H9 (cell line): ENCODE data around the gene BBIP1. TPM values are rescaled to one million over a fixed set of nuclear protein-coding genes. Genes with fewer than 3 reads are reported as not detected.

Experiments
- DNase-seq: peaks from one replicate; pipeline ENCODE4 v3.0.0-alpha.2; 2017
- H2AFZ ChIP-seq: one replicate; pipeline ENCODE4 v1.6.1; 2013; ENCODE audit warnings: mild to moderate bottlenecking, low read length, control low read depth, moderate library complexity
- H2AK5ac ChIP-seq: 2 replicates; pipeline ENCODE4 v1.6.1; 2013; ENCODE audit warnings: low read length, control low read depth, mixed read lengths; ENCODE audit not compliant: insufficient read length
- H2BK120ac ChIP-seq: one replicate; pipeline ENCODE4 v1.6.1; 2013; ENCODE audit warnings: low read depth, mild to moderate bottlenecking, low read length, control low read depth, inconsistent platforms; ENCODE audit not compliant: poor library complexity, severe bottlenecking
- H2BK12ac ChIP-seq: 2 replicates; pipeline ENCODE4 v1.6.1; 2013; ENCODE audit warnings: low read length, control low read depth, mixed read lengths, low read depth; ENCODE audit not compliant: insufficient read length
- H2BK15ac ChIP-seq: 2 replicates; pipeline ENCODE4 v1.6.1; 2013; ENCODE audit warnings: low read depth, low read length, control low read depth
- H2BK20ac ChIP-seq: one replicate; pipeline ENCODE4 v1.6.1; 2013; ENCODE audit warnings: low read depth, mild to moderate bottlenecking, low read length, control low read depth, inconsistent platforms; ENCODE audit not compliant: poor library complexity, severe bottlenecking
- H2BK5ac ChIP-seq: 2 replicates; pipeline ENCODE4 v1.6.1; 2013; ENCODE audit warnings: low read length, control low read depth, mixed read lengths; ENCODE audit not compliant: insufficient read length
- H3K14ac ChIP-seq: 2 replicates; pipeline ENCODE4 v1.6.1; 2013; ENCODE audit warnings: low read length, control low read depth; ENCODE audit not compliant: insufficient read depth
- H3K18ac ChIP-seq: 2 replicates; pipeline ENCODE4 v1.6.1; 2013; ENCODE audit warnings: low read depth, mild to moderate bottlenecking, mixed read lengths, low read length, control low read depth; ENCODE audit not compliant: insufficient read length
- H3K23ac ChIP-seq: 2 replicates; pipeline ENCODE4 v1.6.1; 2013; ENCODE audit warnings: low read length, control low read depth, mixed read lengths, low read depth; ENCODE audit not compliant: insufficient read length
- H3K23me2 ChIP-seq: 2 replicates; pipeline ENCODE4 v1.6.1; 2013; ENCODE audit warnings: low read depth, mild to moderate bottlenecking, mixed read lengths, low read length, control low read depth; ENCODE audit not compliant: insufficient read length, poor library complexity, severe bottlenecking
- H3K27ac ChIP-seq: 2 replicates; pipeline ENCODE4 v1.5.1; 2013; ENCODE audit warnings: low read length, control low read depth, mixed read lengths, low read depth; ENCODE audit not compliant: insufficient read length
- H3K27me3 ChIP-seq: 2 replicates; pipeline ENCODE4 v1.6.1; 2013; ENCODE audit warnings: low read length, control low read depth, inconsistent platforms; ENCODE audit not compliant: insufficient read depth
- H3K4ac ChIP-seq: 2 replicates; pipeline ENCODE4 v1.6.1; 2013; ENCODE audit warnings: low read depth, mild to moderate bottlenecking, control low read depth, inconsistent platforms, low read length, moderate library complexity
- H3K4me1 ChIP-seq: 2 replicates; pipeline ENCODE4 v1.6.1; 2013; ENCODE audit warnings: low read length, control low read depth, inconsistent platforms; ENCODE audit not compliant: insufficient read depth
- H3K4me2 ChIP-seq: 2 replicates; pipeline ENCODE4 v1.6.1; 2013; ENCODE audit warnings: low read length, control low read depth, mixed read lengths; ENCODE audit not compliant: insufficient read length, insufficient read depth
- H3K56ac ChIP-seq: 2 replicates; pipeline ENCODE4 v1.6.1; 2013; ENCODE audit warnings: low read depth, mild to moderate bottlenecking, mixed read lengths, low read length, control low read depth; ENCODE audit not compliant: insufficient read length
- H3K79me1 ChIP-seq: 2 replicates; pipeline ENCODE4 v1.6.1; 2013; ENCODE audit warnings: low read depth, mild to moderate bottlenecking, moderate library complexity, low read length, control low read depth, inconsistent platforms; ENCODE audit not compliant: insufficient read depth, poor library complexity, severe bottlenecking
- H3K79me2 ChIP-seq: 2 replicates; pipeline ENCODE4 v1.6.1; 2013; ENCODE audit warnings: low read length, control low read depth, inconsistent platforms; ENCODE audit not compliant: insufficient read depth
- H3K9ac ChIP-seq: 2 replicates; pipeline ENCODE4 v1.6.1; 2013; ENCODE audit warnings: low read length, control low read depth, mixed read lengths; ENCODE audit not compliant: insufficient read length; ENCODE audit errors: extremely low read depth
- H3K9me3 ChIP-seq: one replicate; pipeline ENCODE4 v1.6.1; 2013; ENCODE audit warnings: low read depth, low read length, inconsistent platforms; ENCODE audit not compliant: control insufficient read depth
- H3T11ph ChIP-seq: one replicate; pipeline ENCODE4 v1.6.1; 2013; ENCODE audit warnings: mild to moderate bottlenecking, low read length, control low read depth, inconsistent platforms
- H4K20me1 ChIP-seq: one replicate; pipeline ENCODE4 v1.6.1; 2013; ENCODE audit not compliant: control insufficient read depth, insufficient read length, insufficient read depth
- H4K5ac ChIP-seq: 2 replicates; pipeline ENCODE4 v1.6.1; 2013; ENCODE audit warnings: low read depth, mild to moderate bottlenecking, mixed read lengths, low read length, control low read depth; ENCODE audit not compliant: insufficient read length
- H4K8ac ChIP-seq: replicated peaks from 2 replicates; pipeline ENCODE4 v1.6.1; 2013; ENCODE audit warnings: low read length, control low read depth, mixed read lengths, low read depth; ENCODE audit not compliant: insufficient read length
- H4K91ac ChIP-seq: 2 replicates; pipeline ENCODE4 v1.6.1; 2013; ENCODE audit warnings: low read depth, mild to moderate bottlenecking, moderate library complexity, mixed read lengths, low read length, control low read depth; ENCODE audit not compliant: insufficient read length
- H3K27ac Mint-ChIP-seq, 3 experiments: 2 replicates in 2 of 3; 3 replicates in 1 of 3; pipeline ENCODE4 v1.8.0; 2020 to 2021; ENCODE audit warnings: mixed read lengths in 3 of 3, mild to moderate bottlenecking in 1 of 3, moderate library complexity in 1 of 3
- H3K27me3 Mint-ChIP-seq: 2 replicates; pipeline ENCODE4 v1.8.0; 2021; ENCODE audit warnings: low read depth, mild to moderate bottlenecking, moderate library complexity, mixed read lengths
- H3K36me3 Mint-ChIP-seq, 3 experiments: 2 replicates in 2 of 3; 3 replicates in 1 of 3; pipeline ENCODE4 v1.8.0; 2020 to 2021; ENCODE audit warnings: low read depth in 3 of 3, mixed read lengths in 3 of 3; ENCODE audit not compliant: insufficient read depth in 1 of 3
- H3K4me1 Mint-ChIP-seq, 2 experiments: 2 replicates each; pipeline ENCODE4 v1.8.0; 2020; ENCODE audit warnings: mixed read lengths in 2 of 2
- H3K4me3 Mint-ChIP-seq, 2 experiments: 2 replicates in 1 of 2; 3 replicates in 1 of 2; pipeline ENCODE4 v1.8.0; 2020 to 2021; ENCODE audit warnings: mild to moderate bottlenecking in 2 of 2, mixed read lengths in 2 of 2, moderate library complexity in 1 of 2
- H3K9me3 Mint-ChIP-seq, 2 experiments: 2 replicates in 1 of 2; 3 replicates in 1 of 2; pipeline ENCODE4 v1.8.0; 2020; ENCODE audit warnings: mild to moderate bottlenecking in 2 of 2, mixed read lengths in 2 of 2, moderate library complexity in 1 of 2
- CTCF ChIP-seq: fragments of 200-600 bp; sonication (generic); conservative IDR thresholded peaks from 3 replicates; pipeline ENCODE4 v1.8.0; 2021; ENCODE audit warnings: antibody characterized with exemption, mild to moderate bottlenecking
- WGBS: extraction: QIAGEN DNeasy Blood & Tissue Kit; methylation state at CpG from one replicate; pipeline ENCODE4 v1.1.7; 2013; ENCODE audit warnings: missing lambda C conversion rate, low lambda C conversion rate, mixed read lengths; ENCODE audit not compliant: insufficient read length; ENCODE audit errors: extremely low coverage; 5-methylcytosine and 5-hydroxymethylcytosine counted together
- total RNA-seq: library from RNA; stranded (reverse); gene quantifications from 2 replicates; pipeline ENCODE4 v1.2.1, GENCODE V29; 2021

Gene BBIP1
- total RNA-seq, 1 experiment from 2014 or later, result 18.8 TPM

GRCh38 chr10:110967009-110967630 is 48.1 kb upstream of the BBIP1 start:
- H3K4me3 Mint-ChIP-seq, result no peak overlapping the region
- H2BK120ac ChIP-seq, result no peak overlapping the region
- WGBS, result no CpG with 5 or more reads among the region's 3 CpGs
- no peaks in the 10 kb centered on the region for H3K79me1 ChIP-seq
- H3K27ac ChIP-seq, result no peak overlapping the region
- H3K27me3 Mint-ChIP-seq, result no peaks in the 10 kb centered on the region
- H3K4me1 Mint-ChIP-seq, result peaks cover 8 to 10% of the 10 kb centered on the region in 2 experiments
- H4K8ac ChIP-seq, result no peak overlapping the region
- H2BK20ac ChIP-seq, result no peak overlapping the region
- no peak for DNase-seq
- no peaks in the 10 kb centered on the region for H3K23me2 ChIP-seq
- no peaks in the 10 kb centered on the region for H3K27me3 ChIP-seq
- H3K79me2 ChIP-seq, result peaks cover 2% of the 10 kb centered on the region; the same call in 1 of the 2 replicates
- H3T11ph ChIP-seq, result no peak overlapping the region
- H2BK15ac ChIP-seq, result no peak overlapping the region
- no peak for TF ChIP-seq CTCF
- no peak overlapping the region for H3K18ac ChIP-seq
- H3K4me2 ChIP-seq, result no peak overlapping the region
- H2BK12ac ChIP-seq, result no peak overlapping the region
- no peak overlapping the region for H3K9ac ChIP-seq
- no peaks in the 10 kb centered on the region for H3K9me3 Mint-ChIP-seq
- no peaks in the 10 kb centered on the region for H3K9me3 ChIP-seq
- H4K91ac ChIP-seq, result no peak overlapping the region
- no peak overlapping the region for H4K5ac ChIP-seq
- no peak overlapping the region for H3K56ac ChIP-seq
- H3K23ac ChIP-seq, result no peak overlapping the region
- no peaks in the 10 kb centered on the region for H3K4me1 ChIP-seq
- H3K36me3 Mint-ChIP-seq, result no peaks in the 10 kb centered on the region
- no peak overlapping the region; a peak in 1 of 7 replicates for H3K27ac Mint-ChIP-seq
- no peak overlapping the region for H2BK5ac ChIP-seq
- no peak overlapping the region for H2AFZ ChIP-seq
- H3K14ac ChIP-seq, result no peak overlapping the region
- no peak overlapping the region for H3K4ac ChIP-seq
- H4K20me1 ChIP-seq, result no peaks in the 10 kb centered on the region
- H2AK5ac ChIP-seq, result no peak overlapping the region
